PC-3 (cell line): ENCODE results near the gene MAP3K5. TPM values are rescaled to one million over a fixed set of nuclear protein-coding genes. Genes with fewer than 3 reads are reported as not detected.
A peak's percentile ranks its signal among the peaks of the same experiment; 100 is the strongest.

Experiments
- ATAC-seq: fragments of 200-7000 bp; cut with Tn5 transposase; 2 replicates; pipeline ENCODE4 v1.9.1; 2020; ENCODE audit warnings: mild to moderate bottlenecking, moderate library complexity
- BruUV-seq: library from RNA; stranded (reverse); fragments of 400-500 nt; replicated peaks from 2 replicates; lab custom pipeline; 2021; lab: Mats Ljungman, UMichigan
- CTCF ChIA-PET: fragments of 300-600 bp; sonication (Branson Sonifier 250); formaldehyde crosslinking; loops from one replicate; lab custom pipeline; 2022; ENCODE audit warnings: antibody characterized with exemption; lab: Charles Lee
- POLR2A ChIA-PET: fragments of 300-600 bp; sonication (Branson Sonifier 250); formaldehyde crosslinking; loops from one replicate; lab custom pipeline; 2022; ENCODE audit warnings: antibody characterized with exemption; ENCODE audit not compliant: unreplicated experiment; lab: Charles Lee
- DNase-seq: peaks from one replicate; pipeline ENCODE4 v3.0.0-alpha.2; 2015
- H2AFZ ChIP-seq: fragments of 300-600 bp; sonication (generic); 2 replicates; pipeline ENCODE4 v1.6.0; 2016; ENCODE audit warnings: antibody characterized with exemption, low read length
- H3F3A ChIP-seq: fragments of 300-600 bp; sonication (generic); one replicate; pipeline ENCODE4 v1.6.0; 2017; ENCODE audit warnings: antibody characterized with exemption, low read length, control low read depth, mild to moderate bottlenecking; ENCODE audit not compliant: unreplicated experiment
- H3K27ac ChIP-seq: fragments of 300-600 bp; sonication (generic); 2 replicates; pipeline ENCODE4 v1.5.1; 2016; ENCODE audit warnings: mild to moderate bottlenecking, low read length
- H3K27me3 ChIP-seq: fragments of 300-600 bp; sonication (generic); 2 replicates; pipeline ENCODE4 v1.6.1; 2016; ENCODE audit warnings: low read length, mixed read lengths
- H3K36me3 ChIP-seq: fragments of 300-600 bp; sonication (generic); 2 replicates; pipeline ENCODE4 v1.6.1; 2016; ENCODE audit warnings: low read depth, mixed run types, low read length, mixed read lengths
- H3K4me1 ChIP-seq: fragments of 300-600 bp; sonication (generic); 2 replicates; pipeline ENCODE4 v1.5.1; 2016; ENCODE audit warnings: low read length; ENCODE audit not compliant: insufficient read depth
- H3K4me2 ChIP-seq: fragments of 300-600 bp; sonication (generic); 2 replicates; pipeline ENCODE4 v1.6.0; 2016; ENCODE audit warnings: low read length
- H3K4me3 ChIP-seq: fragments of 300-600 bp; sonication (generic); 2 replicates; pipeline ENCODE4 v1.5.1; 2016; ENCODE audit warnings: mild to moderate bottlenecking, low read length, mixed read lengths
- H3K79me2 ChIP-seq: fragments of 300-600 bp; sonication (generic); 2 replicates; pipeline ENCODE4 v1.6.1; 2017; ENCODE audit warnings: low read length, mixed read lengths
- H3K9ac ChIP-seq: fragments of 300-600 bp; sonication (generic); 2 replicates; pipeline ENCODE4 v1.6.0; 2016; ENCODE audit warnings: mild to moderate bottlenecking, low read length
- H3K9me2 ChIP-seq: fragments of 300-600 bp; sonication (generic); replicated peaks from 2 replicates; pipeline ENCODE4 v1.6.1; 2016; ENCODE audit warnings: mixed run types, low read length, mixed read lengths
- H3K9me3 ChIP-seq: fragments of 300-600 bp; sonication (generic); 2 replicates; pipeline ENCODE4 v1.6.1; 2016; ENCODE audit warnings: low read length, mixed read lengths
- H4K20me1 ChIP-seq: fragments of 300-600 bp; sonication (generic); 2 replicates; pipeline ENCODE4 v1.6.1; 2016; ENCODE audit warnings: low read length, mixed read lengths
- EZH2 ChIP-seq: fragments of 300-600 bp; sonication (generic); IDR thresholded peaks from one replicate; pipeline ENCODE4 v1.6.1; 2017; ENCODE audit warnings: antibody characterized with exemption, mild to moderate bottlenecking, low read length; ENCODE audit not compliant: unreplicated experiment
- EZH2phosphoT487 ChIP-seq: fragments of 300-600 bp; sonication (generic); IDR thresholded peaks from 2 replicates; pipeline ENCODE4 v1.6.1; 2018; ENCODE audit warnings: mild to moderate bottlenecking, antibody characterized with exemption, low read length, borderline replicate concordance
- intact Hi-C: fragments of 100-400 bp; cut with micrococcal nuclease; formaldehyde crosslinking; loops from 2 replicates; pipeline ENCODE4 v1.9.0; 2023
- total RNA-seq: library from RNA; depleted of rRNA; stranded (reverse); fragments of >200 nt; gene quantifications from 2 replicates; pipeline ENCODE4 v1.2.3, GENCODE V29; 2014
- TF ChIP-seq, protein P1 (sequence below): fragments of 300-600 bp; sonication (generic); conservative IDR thresholded peaks from 2 replicates; pipeline ENCODE4 v1.5.1; 2017; ENCODE audit warnings: antibody characterized with exemption, low read depth, mild to moderate bottlenecking, low read length

The MAP3K5 gene
- total RNA-seq, 1 experiment from 2014 or later = 4.3 TPM

DNA sequence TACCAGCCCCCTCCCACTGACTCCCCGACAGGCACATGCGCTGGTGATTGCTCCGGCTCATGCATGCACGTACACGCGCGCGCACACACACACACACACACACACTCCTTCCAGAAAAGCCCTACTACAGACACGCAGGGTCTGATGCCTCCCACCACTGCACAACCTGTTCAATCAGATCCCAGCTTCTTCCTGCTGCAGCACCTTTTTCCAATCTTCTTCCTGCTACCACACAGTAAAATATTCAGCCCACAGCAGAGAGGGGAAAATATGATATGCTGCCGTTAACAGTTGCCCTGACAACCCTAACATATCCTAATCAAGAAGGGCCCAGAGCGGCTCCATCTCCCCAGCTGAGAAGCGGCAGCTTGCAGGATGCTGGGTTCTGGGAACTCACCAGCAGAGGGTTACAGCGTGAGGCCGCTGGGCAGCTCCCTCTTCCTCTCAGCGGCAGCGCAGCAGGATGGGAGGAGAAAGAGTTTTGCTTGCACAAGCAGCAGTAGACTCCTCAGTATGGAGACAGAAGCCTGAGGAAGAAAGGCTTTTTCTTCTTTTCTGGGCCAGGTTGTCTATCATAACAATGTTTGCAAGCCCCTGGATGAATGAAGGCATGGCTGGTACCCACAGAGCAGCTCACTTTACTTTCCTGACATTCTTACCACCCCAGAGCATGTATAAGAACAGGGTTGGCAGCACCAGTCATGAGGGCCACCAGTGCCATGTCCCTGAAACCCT lies 265.9 kb downstream of the MAP3K5 start:
- no peaks in the 10 kb centered on the region for H3K9me3 ChIP-seq
- no peaks in the 10 kb centered on the region for H3K36me3 ChIP-seq
- no peak for ATAC-seq
- H2AFZ ChIP-seq = no peak overlapping the region
- no peak overlapping the region for H3K27ac ChIP-seq
- H3K27me3 ChIP-seq = no peaks in the 10 kb centered on the region
- peaks cover 57% of the 10 kb centered on the region for H3K79me2 ChIP-seq
- H3K4me1 ChIP-seq = peaks cover 28% of the 10 kb centered on the region
- H3K4me2 ChIP-seq = no peak overlapping the region
- POLR2A ChIA-PET = no interaction called here
- no peak overlapping the region for H3K4me3 ChIP-seq
- TF ChIP-seq EZH2phosphoT487 (no peak), EZH2 (no peak)
- TF ChIP-seq, protein P1, sequence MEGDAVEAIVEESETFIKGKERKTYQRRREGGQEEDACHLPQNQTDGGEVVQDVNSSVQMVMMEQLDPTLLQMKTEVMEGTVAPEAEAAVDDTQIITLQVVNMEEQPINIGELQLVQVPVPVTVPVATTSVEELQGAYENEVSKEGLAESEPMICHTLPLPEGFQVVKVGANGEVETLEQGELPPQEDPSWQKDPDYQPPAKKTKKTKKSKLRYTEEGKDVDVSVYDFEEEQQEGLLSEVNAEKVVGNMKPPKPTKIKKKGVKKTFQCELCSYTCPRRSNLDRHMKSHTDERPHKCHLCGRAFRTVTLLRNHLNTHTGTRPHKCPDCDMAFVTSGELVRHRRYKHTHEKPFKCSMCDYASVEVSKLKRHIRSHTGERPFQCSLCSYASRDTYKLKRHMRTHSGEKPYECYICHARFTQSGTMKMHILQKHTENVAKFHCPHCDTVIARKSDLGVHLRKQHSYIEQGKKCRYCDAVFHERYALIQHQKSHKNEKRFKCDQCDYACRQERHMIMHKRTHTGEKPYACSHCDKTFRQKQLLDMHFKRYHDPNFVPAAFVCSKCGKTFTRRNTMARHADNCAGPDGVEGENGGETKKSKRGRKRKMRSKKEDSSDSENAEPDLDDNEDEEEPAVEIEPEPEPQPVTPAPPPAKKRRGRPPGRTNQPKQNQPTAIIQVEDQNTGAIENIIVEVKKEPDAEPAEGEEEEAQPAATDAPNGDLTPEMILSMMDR = no peak
- no peaks in the 10 kb centered on the region for H3F3A ChIP-seq
- H4K20me1 ChIP-seq = peaks cover 4% of the 10 kb centered on the region; the same call in 1 of the 2 replicates
- H3K9me2 ChIP-seq = no peaks in the 10 kb centered on the region
- intact Hi-C loops = no loop called here
- no peak overlapping the region for H3K9ac ChIP-seq
- CTCF ChIA-PET = no interaction called here
- no peak for DNase-seq
- no TSS peak for BruUV-seq

GRCh38 chr6:136525586-136526195 lies 266.6 kb downstream of the MAP3K5 start:
- H3K4me3 ChIP-seq = no peak overlapping the region
- peaks cover 28% of the 10 kb centered on the region for H3K4me1 ChIP-seq
- peaks cover 4% of the 10 kb centered on the region; the same call in 1 of the 2 replicates for H4K20me1 ChIP-seq
- no TSS peak for BruUV-seq
- H3K79me2 ChIP-seq = peaks cover 53% of the 10 kb centered on the region
- ATAC-seq = no peak
- H3K9ac ChIP-seq = no peak overlapping the region
- H3K27ac ChIP-seq = peak overlapping the region; percentile 74
- H3K9me2 ChIP-seq = no peaks in the 10 kb centered on the region
- H2AFZ ChIP-seq = no peak overlapping the region
- ChIA-PET POLR2A (no interaction called here), CTCF (no interaction called here)
- H3K9me3 ChIP-seq = no peaks in the 10 kb centered on the region
- DNase-seq = no peak
- H3K27me3 ChIP-seq = no peaks in the 10 kb centered on the region
- TF ChIP-seq, protein P1 = no peak
- TF ChIP-seq EZH2 (no peak), EZH2phosphoT487 (no peak)
- intact Hi-C loops = no loop called here
- H3F3A ChIP-seq = no peaks in the 10 kb centered on the region
- no peak overlapping the region for H3K4me2 ChIP-seq
- no peaks in the 10 kb centered on the region for H3K36me3 ChIP-seq
